Ascending aorta (tissue), 2 donors: ENCODE measurements around the gene NPNT. TPM values are rescaled to one million over a fixed set of nuclear protein-coding genes. Genes with fewer than 3 reads are reported as not detected.

Source experiments
- DNase-seq, 2 donors: peaks; one replicate each; pipeline ENCODE4 v3.0.0-alpha.2; 2019; ENCODE audit warnings: low spot score in 2 of 2
- H3K27ac ChIP-seq, 2 donors: fragments of 200-600 bp; sonication (generic); one replicate each; pipeline ENCODE4 v1.5.1; 2016 to 2017; ENCODE audit warnings: mild to moderate bottlenecking in 1 of 2
- H3K27me3 ChIP-seq: fragments of 200-600 bp; sonication (generic); one replicate; pipeline ENCODE4 v1.5.1; 2017
- H3K36me3 ChIP-seq, 2 donors: fragments of 200-600 bp; sonication (generic); one replicate each; pipeline ENCODE4 v1.5.1; 2016
- H3K4me1 ChIP-seq, 2 donors: fragments of 200-600 bp; sonication (generic); one replicate each; pipeline ENCODE4 v1.5.1; 2016 to 2017; ENCODE audit warnings: mild to moderate bottlenecking in 1 of 2
- H3K4me3 ChIP-seq, 2 donors: fragments of 200-600 bp; sonication (generic); one replicate each; pipeline ENCODE4 v1.5.1; 2016 to 2017; ENCODE audit warnings: mild to moderate bottlenecking in 1 of 2
- H3K9me3 ChIP-seq, 2 donors: fragments of 200-600 bp; sonication (generic); one replicate each; pipeline ENCODE4 v1.5.1; 2016
- CTCF ChIP-seq, 3 experiments: fragments of 200-600 bp in 2 of 3; fragments of 450-650 bp in 1 of 3; sonication (generic) in 2 of 3; IDR thresholded peaks; one replicate each; pipeline ENCODE4 v1.5.1; 2016 to 2019; ENCODE audit warnings: antibody characterized with exemption in 3 of 3, mild to moderate bottlenecking in 1 of 3, moderate library complexity in 1 of 3
- intact Hi-C: fragments of 100-400 bp; cut with DNase I; formaldehyde crosslinking; loops from one replicate; pipeline ENCODE4 v1.15.1; 2023
- total RNA-seq: library from RNA; depleted of rRNA; stranded (reverse); fragments of >200 nt; gene quantifications from one replicate; pipeline ENCODE4 v1.1.0, GENCODE V29; 2016

Gene NPNT
- total RNA-seq, 1 donor from 2014 or later: 43.1 TPM

- no peak overlapping the region for H3K4me3 ChIP-seq
- no peaks in the 10 kb centered on the region for H3K36me3 ChIP-seq
- H3K27ac ChIP-seq: no peak overlapping the region
- H3K27me3 ChIP-seq: no peaks in the 10 kb centered on the region
- no peak for DNase-seq
- H3K4me1 ChIP-seq: peaks cover 8 to 12% of the 10 kb centered on the region in 2 donors
- intact Hi-C loops: loop anchor here (5.0 kb wide), 1 partner anchor 40 kb away; no protein-coding TSS in a partner anchor
- no peak for TF ChIP-seq CTCF (IDR thresholded peaks at IDR 0.05)
- H3K9me3 ChIP-seq: no peaks in the 10 kb centered on the region
Measured at GRCh38 chr4:105992641-105993305, 97.5 kb downstream of the NPNT start.

- peaks cover 8 to 12% of the 10 kb centered on the region in 2 donors for H3K4me1 ChIP-seq
- no peaks in the 10 kb centered on the region for H3K9me3 ChIP-seq
- no peak for TF ChIP-seq CTCF (IDR thresholded peaks at IDR 0.05)
- no peak overlapping the region for H3K27ac ChIP-seq
- DNase-seq: no peak
- no peaks in the 10 kb centered on the region for H3K27me3 ChIP-seq
- H3K4me3 ChIP-seq: no peak overlapping the region
- intact Hi-C loops: loop anchor here (5.0 kb wide), 1 partner anchor 38 kb away; no protein-coding TSS in a partner anchor
- H3K36me3 ChIP-seq: no peaks in the 10 kb centered on the region
Measured at GRCh38 chr4:105994061-105994460, 98.8 kb downstream of the NPNT start.

DNA sequence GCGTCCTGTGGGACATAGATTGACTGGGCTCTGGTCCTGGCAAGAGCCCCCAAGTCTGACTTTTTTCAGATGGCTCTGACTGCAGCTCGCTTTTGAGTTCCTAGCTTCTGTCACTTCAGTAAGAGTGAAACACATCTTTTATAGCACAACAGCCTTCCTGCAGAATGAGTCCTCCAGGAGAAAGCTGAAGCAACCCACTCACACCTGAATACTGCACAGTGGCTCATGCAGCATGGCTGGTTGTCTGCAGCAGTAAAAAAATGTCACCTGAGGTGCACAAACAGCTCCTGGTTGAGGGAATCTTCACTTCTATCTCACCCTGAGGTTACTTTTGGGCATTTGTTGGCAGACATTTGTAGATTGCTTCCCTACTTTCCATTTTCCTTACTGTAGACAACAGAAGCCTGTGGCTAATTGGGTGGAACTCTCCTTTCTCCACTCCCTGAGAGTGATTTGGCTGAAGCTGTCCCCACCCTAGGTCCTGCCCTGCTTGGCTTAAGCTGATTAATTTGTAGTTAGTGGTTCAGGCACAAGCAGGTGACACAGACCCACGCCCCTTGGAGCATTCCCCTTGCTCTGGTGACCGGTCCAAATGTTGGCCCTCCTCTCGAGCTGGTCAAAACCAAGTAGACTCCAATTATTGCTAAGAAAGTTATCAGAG, 99.7 kb downstream of the NPNT start:
- Histone ChIP-seq H3K4me1 (peaks cover 8 to 12% of the 10 kb centered on the region in 2 donors), H3K27me3 (no peaks in the 10 kb centered on the region), H3K4me3 (no peak overlapping the region), H3K36me3 (no peaks in the 10 kb centered on the region), H3K9me3 (no peaks in the 10 kb centered on the region), H3K27ac (no peak overlapping the region)
- no peak for TF ChIP-seq CTCF (IDR thresholded peaks at IDR 0.05)
- intact Hi-C loops: loop anchor here (5.0 kb wide), 1 partner anchor 37 kb away; no protein-coding TSS in a partner anchor
- no peak for DNase-seq

- intact Hi-C loops: no loop called here
Measured at GRCh38 chr4:105996845-105997244, 101.6 kb downstream of the NPNT start.

More at GRCh38 chr4:105996845-105997244, 101.6 kb downstream of the NPNT start:
- no peaks in the 10 kb centered on the region for H3K27me3 ChIP-seq
- H3K36me3 ChIP-seq: no peaks in the 10 kb centered on the region
- H3K27ac ChIP-seq: no peak overlapping the region
- no peak for DNase-seq
- H3K9me3 ChIP-seq: no peaks in the 10 kb centered on the region
- no peaks in the 10 kb centered on the region for H3K4me1 ChIP-seq
- no peak for TF ChIP-seq CTCF (IDR thresholded peaks at IDR 0.05)
- H3K4me3 ChIP-seq: no peak overlapping the region
